NCI-H446 treated with DMSO at 0.1 percent for 48 hours (cell line): ENCODE results near the gene CACNG7.
A peak's percentile ranks its signal among the peaks of the same experiment; 100 is the strongest.
"Not testable (repeated sequence)": the region's sequence is repeated elsewhere in the genome, so short reads cannot be mapped to it uniquely, and the experiment has no call there.

ENCODE experiments used
- DNase-seq: peaks from one replicate; lab custom pipeline; 2025; lab: John Stamatoyannopoulos, UW

Gene CACNG7

DNA sequence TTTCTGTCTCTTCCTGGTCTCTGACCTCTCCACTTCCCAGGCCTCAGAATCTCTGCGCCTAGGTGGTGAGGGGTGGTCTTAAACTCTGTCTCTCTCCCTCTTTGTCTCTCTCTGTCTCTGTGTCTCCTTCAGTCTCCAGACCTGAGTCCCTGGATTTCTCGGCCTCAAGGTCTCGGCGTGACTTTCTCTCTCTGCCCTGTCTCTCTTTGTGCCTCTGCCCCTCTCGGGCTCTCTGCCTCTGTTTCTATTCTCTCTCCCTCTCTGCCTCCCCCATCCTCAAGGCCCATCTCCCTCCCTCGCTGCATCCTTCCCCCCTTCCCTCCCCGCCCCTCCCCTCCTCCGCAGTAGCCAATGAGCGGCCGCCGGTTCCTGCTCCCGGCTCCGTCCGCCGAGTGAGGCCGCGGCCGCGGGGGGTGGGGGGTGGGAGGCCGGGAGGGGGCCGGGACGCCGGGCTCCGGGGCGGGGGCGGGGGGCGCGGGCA lies at the start of gene CACNG7:
TSS of gene CACNG7 (plus strand) at position 344 of the 481 bp plus-strand sequence. CDS start 3,554 bp downstream, outside the sequence.
- no peak for DNase-seq

GRCh38 chr19:53864308-53864836 lies 44.7 kb upstream of the CACNG7 start:
- DNase-seq, result no peak

DNA sequence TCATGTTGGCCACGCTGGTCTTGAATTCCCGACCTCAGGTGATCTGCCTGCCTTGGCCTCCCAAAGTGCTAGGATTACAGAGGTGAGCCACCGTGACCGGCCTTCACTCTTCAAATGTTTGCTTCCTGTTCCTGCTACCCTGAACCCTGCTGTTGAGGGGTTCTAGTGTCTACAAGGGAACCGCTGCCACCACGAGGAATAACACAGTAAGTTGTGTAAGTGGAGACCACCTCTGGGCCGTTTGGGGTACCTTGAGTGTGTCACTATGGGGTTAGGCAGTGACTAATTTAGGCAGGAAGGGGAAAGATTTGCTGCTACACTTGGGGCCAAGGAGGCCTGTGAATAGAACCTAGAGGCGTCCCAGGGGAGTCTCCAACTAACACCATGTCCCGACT lies 43.6 kb upstream of the CACNG7 start:
- DNase-seq, result no peak

- DNase-seq, result no peak
Observed at GRCh38 chr19:53865918-53866864, 42.9 kb upstream of the CACNG7 start.

DNA sequence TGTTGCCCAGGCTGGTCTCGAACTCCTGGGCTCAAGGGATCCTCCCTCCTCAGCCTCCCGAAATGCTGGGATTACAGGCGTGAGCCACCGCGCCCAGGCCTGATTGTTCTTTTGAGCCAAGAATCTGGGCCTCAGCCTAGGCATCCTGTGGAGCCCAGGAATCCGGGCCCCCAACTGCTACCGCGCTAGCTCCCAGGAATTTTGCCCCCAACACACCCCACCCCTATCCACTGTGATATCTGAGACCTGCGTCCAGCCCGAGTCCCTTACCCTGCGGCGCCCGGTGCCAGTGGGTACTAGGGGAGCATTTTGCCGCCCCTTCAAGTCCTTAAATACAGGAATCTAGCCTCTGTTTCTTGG lies 42.2 kb upstream of the CACNG7 start:
- DNase-seq, result no peak

DNA sequence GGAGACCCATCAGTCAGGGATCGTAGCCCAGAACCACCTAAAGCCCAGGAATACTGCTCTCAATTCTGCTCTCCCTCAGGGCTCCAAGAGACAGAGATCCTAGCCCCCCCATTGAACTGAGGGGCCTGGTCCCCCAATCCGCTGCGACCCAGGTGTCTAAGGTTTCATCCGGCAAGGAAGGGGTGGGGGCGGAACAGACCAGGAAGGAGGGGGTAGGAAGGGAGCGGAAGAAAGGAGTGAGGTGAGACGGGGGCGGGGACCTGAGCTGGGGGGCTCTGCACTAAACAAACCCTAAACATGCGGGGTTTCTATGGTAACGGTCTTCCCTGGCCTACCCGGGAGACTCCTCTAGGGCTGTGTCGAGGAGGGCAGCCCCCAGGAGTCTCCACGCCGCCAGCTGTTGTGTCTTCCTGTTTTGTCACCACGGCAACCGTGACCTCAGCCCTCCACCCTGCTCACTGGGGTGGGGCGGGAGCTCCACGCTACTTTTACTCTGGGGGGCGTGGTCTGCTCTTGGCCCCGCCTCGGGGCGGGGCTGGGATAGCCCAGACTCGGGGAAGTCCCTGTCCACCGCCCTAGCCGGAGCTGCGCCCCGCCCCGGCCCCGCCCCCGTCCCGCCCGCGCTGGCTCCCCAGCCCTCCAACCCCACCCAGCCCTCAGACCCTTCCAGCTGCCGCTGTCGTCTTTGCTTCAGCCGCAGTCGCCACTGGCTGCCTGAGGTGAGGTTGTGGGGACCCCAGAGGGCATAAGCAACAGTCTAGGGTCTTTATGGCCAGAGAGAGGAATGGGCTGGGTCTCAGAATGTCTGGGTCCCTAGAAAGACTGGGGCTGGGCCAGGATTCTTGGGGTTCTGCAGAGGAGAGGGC lies 41.6 kb upstream of the CACNG7 start, which contains the start of gene MYADM:
TSS of gene MYADM (plus strand) at position 659 of the 866 bp plus-strand sequence. CDS start 5,647 bp downstream, outside the sequence.
- DNase-seq, result peak; percentile 59

DNA sequence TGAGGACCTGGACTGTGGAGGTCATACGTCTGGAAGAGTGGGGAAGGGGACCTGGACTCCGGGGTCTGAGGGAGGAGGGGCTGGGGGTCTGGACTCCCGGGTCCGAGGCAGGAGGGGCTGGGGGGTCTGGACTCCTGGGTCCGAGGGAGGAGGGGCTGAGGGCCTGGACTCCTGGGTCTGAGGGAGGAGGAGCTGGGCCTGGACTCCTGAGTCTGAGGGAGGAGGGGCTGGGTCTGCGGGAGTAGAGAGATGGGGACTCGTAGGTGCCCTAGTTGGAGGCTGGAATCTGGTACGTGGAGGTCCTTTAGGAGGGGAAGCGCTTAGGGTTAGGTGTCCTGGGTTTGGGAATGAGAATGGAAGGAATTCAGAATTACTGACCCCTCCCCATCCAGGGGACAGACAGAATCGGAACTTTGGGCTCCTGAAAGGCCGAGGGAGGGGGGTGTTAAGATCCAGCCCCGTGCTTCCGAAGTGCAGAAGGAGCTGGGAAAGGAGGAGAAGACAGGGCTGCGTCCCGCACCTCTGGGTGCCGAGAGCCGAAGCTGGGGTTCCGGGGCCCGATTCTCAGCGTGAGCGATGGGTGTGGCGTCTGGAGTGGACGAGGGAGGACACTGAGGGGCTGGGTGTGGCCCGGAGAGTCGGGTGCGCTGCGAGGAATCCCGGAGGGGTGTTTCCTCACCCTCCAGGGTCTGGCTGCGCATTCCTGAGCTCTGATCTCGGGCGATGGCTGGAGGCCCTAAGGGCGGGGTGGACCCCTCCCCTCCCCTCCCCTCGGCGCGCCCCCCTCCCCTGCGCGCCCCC lies 40.8 kb upstream of the CACNG7 start:
- DNase-seq, result no peak

- no peak for DNase-seq
Observed at GRCh38 chr19:53868892-53869804, 39.9 kb upstream of the CACNG7 start.

- not testable (repeated sequence) for DNase-seq
Observed at GRCh38 chr19:53869805-53870484, 39.1 kb upstream of the CACNG7 start.

DNA sequence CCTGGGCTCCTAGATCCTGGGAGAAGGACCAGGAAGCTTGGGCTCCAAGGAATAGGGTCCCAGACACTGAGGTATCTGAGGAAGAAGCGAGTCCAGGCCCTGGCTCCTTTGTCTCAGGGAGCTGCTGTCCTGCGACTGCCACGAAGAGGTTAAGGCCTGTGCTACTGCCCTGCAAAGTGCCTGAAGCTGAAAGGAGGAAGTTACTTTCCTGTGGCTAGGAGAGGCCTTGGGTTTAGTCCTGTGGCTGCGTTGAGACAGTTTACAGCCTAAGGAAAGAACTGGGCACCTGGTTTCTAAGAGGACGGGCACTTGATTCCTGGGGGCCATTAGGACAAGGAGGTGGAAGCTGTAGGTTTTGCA lies 38.6 kb upstream of the CACNG7 start:
- no peak for DNase-seq

- no peak for DNase-seq
Observed at GRCh38 chr19:53871454-53871853, 37.6 kb upstream of the CACNG7 start.

DNA sequence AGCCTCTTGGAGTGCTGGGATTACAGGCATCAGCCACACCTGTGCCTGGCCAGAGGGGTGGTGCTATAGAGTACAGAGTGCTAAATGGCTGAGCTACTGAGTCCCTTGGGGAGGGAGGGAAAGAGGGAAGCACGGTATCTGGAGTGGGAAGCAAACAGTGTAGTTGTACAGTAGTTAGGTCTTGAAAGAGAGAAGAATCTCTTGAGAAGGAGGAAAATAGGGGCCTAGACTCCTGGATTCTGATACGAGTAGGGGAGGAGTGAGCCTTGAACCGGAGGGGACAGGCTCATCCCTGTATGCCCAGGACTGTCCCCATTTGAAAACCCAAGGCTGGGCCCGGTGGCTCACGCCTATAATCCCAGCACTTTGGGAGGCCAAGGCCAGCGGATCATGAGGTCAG lies 36.3 kb upstream of the CACNG7 start:
- no peak for DNase-seq

GRCh38 chr19:53873773-53874605 lies 35.1 kb upstream of the CACNG7 start:
- DNase-seq, result no peak

DNA sequence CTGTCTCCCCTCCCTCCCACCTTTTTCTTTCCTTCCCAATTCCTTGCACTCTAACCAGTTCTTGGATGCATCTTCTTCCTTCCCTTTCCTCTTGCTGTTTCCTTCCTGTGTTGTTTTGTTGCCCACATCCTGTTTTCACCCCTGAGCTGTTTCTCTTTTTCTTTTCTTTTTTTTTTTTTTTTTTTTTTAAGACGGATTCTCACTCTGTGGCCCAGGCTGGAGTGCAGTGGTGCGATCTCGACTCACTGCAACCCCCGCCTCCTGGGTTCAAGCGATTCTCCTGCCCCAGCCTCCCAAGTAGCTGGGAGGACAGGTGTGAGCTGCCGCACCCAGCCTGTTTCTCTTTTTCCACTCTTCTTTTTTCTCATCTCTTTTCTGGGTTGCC lies 34.5 kb upstream of the CACNG7 start:
- no peak for DNase-seq

DNA sequence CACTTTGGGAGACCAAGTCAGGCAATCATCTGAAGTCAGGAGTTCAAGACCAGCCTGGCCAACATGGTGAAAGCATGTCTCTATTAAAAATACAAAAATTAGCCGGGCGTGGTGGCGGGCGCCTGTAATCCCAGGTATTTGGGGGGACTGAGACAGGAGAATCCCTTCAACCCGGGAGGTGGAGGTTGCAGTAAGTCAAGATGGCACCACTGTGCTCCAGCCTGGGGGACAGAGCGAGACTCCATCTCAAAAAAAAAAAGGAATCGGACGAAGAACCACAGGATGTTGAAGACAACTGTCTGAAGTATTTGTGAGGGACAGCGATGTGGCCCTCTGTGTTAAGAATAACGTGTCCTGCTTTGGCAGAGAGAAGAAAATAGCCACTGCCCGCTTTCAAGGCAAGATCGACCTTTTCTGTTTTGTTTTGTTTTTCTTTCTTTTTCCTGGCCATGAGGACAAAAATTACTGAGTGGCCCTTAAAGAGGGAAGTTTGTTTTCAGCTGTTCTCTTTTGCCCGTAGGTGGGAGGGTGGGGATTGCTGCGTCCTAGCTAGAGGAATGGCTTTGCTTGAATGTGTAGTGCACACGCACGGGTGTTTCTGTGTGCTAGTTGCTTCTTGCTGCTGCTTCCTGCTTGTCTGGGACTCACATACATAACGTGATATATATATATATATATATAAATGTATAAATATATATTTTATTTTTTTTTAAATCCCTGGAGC lies 33.3 kb upstream of the CACNG7 start:
- no peak for DNase-seq

- DNase-seq, result no peak
Observed at GRCh38 chr19:53876651-53877224, 32.3 kb upstream of the CACNG7 start.

GRCh38 chr19:53877361-53877766 lies 31.7 kb upstream of the CACNG7 start:
- no peak for DNase-seq

GRCh38 chr19:53878776-53879139 lies 30.3 kb upstream of the CACNG7 start:
- DNase-seq, result no peak
